ENCODE results near the gene CWC27. TPM values are rescaled to one million over a fixed set of nuclear protein-coding genes. Genes with fewer than 3 reads are reported as not detected.

Gene CWC27
- total RNA-seq (2016; rRNA removed; fragmentation: Illumina TruSeq; extraction: Trizol) (25.7 and 38.1 TPM in 2 replicates), polyA plus RNA-seq (2011; rRNA removed) (10.7 and 21.1 TPM in 2 replicates), polyA minus RNA-seq (2011; rRNA and poly(A)+ RNA removed; ENCODE audit: low replicate concordance) (12.9 and 15.6 TPM in 2 replicates), Bru-seq, nascent RNA (percentile 64 among the genes with signal in this experiment), BruChase-seq, experiment 1, labeled RNA remaining after a 6-hour chase (percentile 54 among the genes with signal in this experiment), BruChase-seq, experiment 2, labeled RNA remaining after a 2-hour chase (percentile 52 among the genes with signal in this experiment)
- total RNA-seq (2016; cell fraction: cytosol; rRNA removed; fragmentation: Illumina TruSeq; extraction: Trizol; ENCODE audit: low read depth), result 9.0 and 10.5 TPM in 2 replicates
- 24.5 and 37.3 TPM in 2 replicates for total RNA-seq (2016; cell fraction: insoluble cytoplasmic fraction; rRNA removed; fragmentation: Illumina TruSeq; extraction: Trizol)
- total RNA-seq (2016; cell fraction: membrane; rRNA removed; fragmentation: Illumina TruSeq; extraction: Trizol), result 16.0 TPM in 2 replicates
- total RNA-seq (2016; cell fraction: nucleus; rRNA removed; fragmentation: Illumina TruSeq; extraction: Trizol), result 27.6 and 28.3 TPM in 2 replicates
- 7.0 and 11.2 TPM in 2 replicates for polyA plus RNA-seq (2011; cell fraction: cytosol; rRNA removed)
- 2.7 and 5.7 TPM in 2 replicates for polyA plus RNA-seq (2011; cell fraction: nucleus; rRNA removed)
- polyA plus RNA-seq (2012), result 13.9 and 22.8 TPM in 2 replicates
- 7.9 and 9.2 TPM in 2 replicates for polyA plus RNA-seq (2016; cell fraction: cytosol; fragmentation: Illumina TruSeq; extraction: Trizol; ENCODE audit: low read depth)
- 46.6 and 49.1 TPM in 2 replicates for polyA plus RNA-seq (2016; cell fraction: insoluble cytoplasmic fraction; fragmentation: Illumina TruSeq; extraction: Trizol; ENCODE audit: low read depth)
- 11.2 and 12.2 TPM in 2 replicates for polyA plus RNA-seq (2016; cell fraction: membrane; fragmentation: Illumina TruSeq; extraction: Trizol; ENCODE audit: low read depth)
- 17.9 and 20.2 TPM in 2 replicates for polyA plus RNA-seq (2016; cell fraction: nucleus; fragmentation: Illumina TruSeq; extraction: Trizol; ENCODE audit: insufficient read depth, low read depth)
- 9.8 and 14.3 TPM in 2 replicates for polyA minus RNA-seq (2011; cell fraction: cytosol; rRNA and poly(A)+ RNA removed)
- polyA minus RNA-seq (2011; cell fraction: nucleus; rRNA and poly(A)+ RNA removed), result 58.7 and 70.8 TPM in 2 replicates
- long read RNA-seq, experiment 1, transcript CWC27-201 (14 exons, 2,078 nt), result major isoform, 10 of 29 reads
- long read RNA-seq, experiment 1, partial matches to known transcripts, result 18 of 29 reads
- long read RNA-seq, experiment 1, other reads (novel, unspliced or antisense), result 1 of 29 reads
- long read RNA-seq, experiment 2, partial matches to known transcripts, result 9 of 20 reads
- long read RNA-seq, experiment 2, other reads (novel, unspliced or antisense), result 7 of 20 reads

- ChIA-PET POLR2A (no interaction called here), CTCF (ENCODE audit: low intra/inter-chr PET ratio, low total read pairs) (no interaction called here)
- Histone ChIP-seq H3K4me1 (ENCODE audit: insufficient read depth, low read length) (peaks cover 39% of the 10 kb centered on the region), H2AFZ (ENCODE audit: low read length) (peak within 1 kb of the TSS; percentile 99), H3K27me3 (ENCODE audit: control insufficient read depth in 1 of 2, insufficient read depth in 2 of 2, low read length in 2 of 2) (no peaks in the 10 kb centered on the region; a peak in 1 of 5 replicates), H4K20me1 (ENCODE audit: insufficient read depth, low read length) (no peaks in the 10 kb centered on the region), H3K9me3 (ENCODE audit: low read length) (no peaks in the 10 kb centered on the region), H3K9ac (ENCODE audit: insufficient read depth, low read depth, low read length) (peak within 1 kb of the TSS; percentile 97), H3K4me3 (replicated peaks in 1 of 3; ENCODE audit: insufficient read depth in 1 of 3, low read depth in 2 of 3, low read length in 3 of 3) (peak within 1 kb of the TSS; percentile 91 to 99 (median 98)), H3K27ac (ENCODE audit: extremely low read length, insufficient read depth, low read length) (peak within 1 kb of the TSS; percentile 96), H3K79me2 (ENCODE audit: insufficient read depth, low read length) (peaks cover 64% of the 10 kb centered on the region), H3K4me2 (ENCODE audit: low read depth, low read length) (peak within 1 kb of the TSS; percentile 93), H3K36me3 (replicated peaks in 1 of 2; ENCODE audit: control insufficient read depth in 1 of 2, insufficient read depth in 2 of 2, low read length in 2 of 2) (peaks cover 0 to 22% of the 10 kb centered on the region in 2 experiments; a peak in 1 of 5 replicates)
- DNase-seq (ENCODE audit: low spot score) (peak; percentile 87), ATAC-seq (peak; percentile 99), FAIRE-seq (peak; percentile 60)
- WGBS (ENCODE audit: low lambda C conversion rate), result under 1% methylated on average over 34 of the region's 48 CpGs
- no TSS peak for BruUV-seq (replicated peaks)
- intact Hi-C loops (cut with micrococcal nuclease; ENCODE audit: unreplicated experiment), result loop anchor here (5.0 kb wide), 1 partner anchor 131 kb away; no protein-coding TSS in a partner anchor
- in situ Hi-C loops (cut with HindIII; ENCODE audit: extremely low pct_ligation_motif_present, low pct_unique_long_range_greater_than_20kb), result no loop called here
- TF ChIP-seq PRMT3 (CRISPR knock-in tag; IDR thresholded peaks at IDR 0.05; ENCODE audit: borderline replicate concordance, low read depth), result no peak
- TF ChIP-seq, protein P1, sequence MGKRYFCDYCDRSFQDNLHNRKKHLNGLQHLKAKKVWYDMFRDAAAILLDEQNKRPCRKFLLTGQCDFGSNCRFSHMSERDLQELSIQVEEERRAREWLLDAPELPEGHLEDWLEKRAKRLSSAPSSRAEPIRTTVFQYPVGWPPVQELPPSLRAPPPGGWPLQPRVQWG (CRISPR knock-in tag; IDR thresholded peaks at IDR 0.05; ENCODE audit: borderline replicate concordance, low read depth), result no peak
- TF ChIP-seq SCMH1 (CRISPR knock-in tag; IDR thresholded peaks at IDR 0.05; ENCODE audit: borderline replicate concordance), result no peak
- no peak for TF ChIP-seq KDM3A (CRISPR knock-in tag; IDR thresholded peaks at IDR 0.05; ENCODE audit: low read depth)
- peak; percentile 60; the same call in 1 of the 2 replicates for TF ChIP-seq ZNF383 (CRISPR knock-in tag; IDR thresholded peaks at IDR 0.05; ENCODE audit: borderline replicate concordance)
- peak; percentile 98 for TF ChIP-seq KDM2A (CRISPR knock-in tag; IDR thresholded peaks at IDR 0.05; ENCODE audit: borderline replicate concordance, low read depth)
- TF ChIP-seq ZNF652 (CRISPR knock-in tag; IDR thresholded peaks at IDR 0.05; ENCODE audit: borderline replicate concordance, low read depth), result peak; percentile 61
- no peak for TF ChIP-seq ZNF850 (CRISPR knock-in tag; conservative IDR thresholded peaks at IDR 0.05)
- TF ChIP-seq HBP1 (CRISPR knock-in tag; IDR thresholded peaks at IDR 0.05; ENCODE audit: low read depth), result peak; percentile 69; the same call in 1 of the 2 replicates
- TF ChIP-seq ZFP36L2 (CRISPR knock-in tag; IDR thresholded peaks at IDR 0.05), result 0 out of 2 replicates have a peak, but pooled peaks have one; percentile 66
- TF ChIP-seq ZBTB8A (CRISPR knock-in tag; IDR thresholded peaks at IDR 0.05; ENCODE audit: borderline replicate concordance, low read depth), result peak; percentile 73; the same call in 1 of the 2 replicates
- TF ChIP-seq CHCHD3 (CRISPR knock-in tag; IDR thresholded peaks at IDR 0.05), result no peak
- TF ChIP-seq MTA1 (CRISPR knock-in tag; IDR thresholded peaks at IDR 0.05; ENCODE audit: borderline replicate concordance), result no peak
- 0 out of 2 replicates have a peak, but pooled peaks have one; percentile 14 for TF ChIP-seq ZNF569 (CRISPR knock-in tag; IDR thresholded peaks at IDR 0.05; ENCODE audit: borderline replicate concordance)
- no peak for TF ChIP-seq HNRNPUL1 (IDR thresholded peaks at IDR 0.05; ENCODE audit: low read depth, low read length)
Measured at GRCh38 chr5:64768358-64769312, at the start of gene CWC27, which contains the start of gene SREK1IP1. CWC27 (plus strand) TSS chr5:64768930; CDS start chr5:64769147, 217 bp downstream. SREK1IP1 (minus strand) TSS chr5:64768691; CDS start chr5:64768517, 174 bp downstream.
